Measurements from ENCODE around the gene CALCB. TPM values are rescaled to one million over a fixed set of nuclear protein-coding genes. Genes with fewer than 3 reads are reported as not detected.
A peak's percentile ranks its signal among the peaks of the same experiment; 100 is the strongest.
"Not testable (repeated sequence)": the region's sequence is repeated elsewhere in the genome, so short reads cannot be mapped to it uniquely, and the experiment has no call there.

CALCB gene
- total RNA-seq: 0.58 and 0.99 TPM in 2 replicates

- peak; percentile 71 for DNase-seq
- intact Hi-C loops (cut with micrococcal nuclease): loop anchor here (1.0 to 10.0 kb wide), 2 partner anchors 99 to 549 kb away; partner anchors contain the start of gene PSMA1
- H3K4me1 Mint-ChIP-seq: peaks cover 16% of the 10 kb centered on the region
- peaks cover 34% of the 10 kb centered on the region for H3K27me3 Mint-ChIP-seq
- H3K27ac Mint-ChIP-seq: peak within 1 kb of the TSS; percentile 59
- peaks cover 6% of the 10 kb centered on the region for H3K9me3 Mint-ChIP-seq
- H3K4me3 Mint-ChIP-seq: peak within 1 kb of the TSS; percentile 84
- H3K36me3 Mint-ChIP-seq (ENCODE audit: low read depth): no peaks in the 10 kb centered on the region
These were observed at the start of gene CALCB for GRCh38 chr11:15073361-15074205. Gene CALCB (plus strand): TSS chr11:15073593. CDS start chr11:15074719, 1,126 bp downstream.

- H3K4me3 Mint-ChIP-seq: no peak overlapping the region
- H3K4me1 Mint-ChIP-seq: no peaks in the 10 kb centered on the region
- peaks cover 18% of the 10 kb centered on the region for H3K27me3 Mint-ChIP-seq
- no peak for DNase-seq
- no peak overlapping the region for H3K27ac Mint-ChIP-seq
- intact Hi-C loops (cut with micrococcal nuclease): no loop called here
- no peaks in the 10 kb centered on the region for H3K36me3 Mint-ChIP-seq (ENCODE audit: low read depth)
- H3K9me3 Mint-ChIP-seq: peaks cover under 1% of the 10 kb centered on the region
These were observed 46.4 kb upstream of the CALCB start for GRCh38 chr11:15027011-15027410.

- H3K27me3 Mint-ChIP-seq: peaks cover 17% of the 10 kb centered on the region
- H3K36me3 Mint-ChIP-seq (ENCODE audit: low read depth): no peaks in the 10 kb centered on the region
- no peak overlapping the region for H3K4me3 Mint-ChIP-seq
- no peak overlapping the region for H3K27ac Mint-ChIP-seq
- intact Hi-C loops (cut with micrococcal nuclease): no loop called here
- H3K9me3 Mint-ChIP-seq: no peaks in the 10 kb centered on the region
- DNase-seq: no peak
- no peaks in the 10 kb centered on the region for H3K4me1 Mint-ChIP-seq
These were observed 45.4 kb upstream of the CALCB start for GRCh38 chr11:15027956-15028355.

GRCh38 chr11:15028379-15028778 lies 45.0 kb upstream of the CALCB start:
- Mint-ChIP-seq H3K27me3 (peaks cover 21% of the 10 kb centered on the region), H3K4me1 (no peaks in the 10 kb centered on the region), H3K9me3 (no peaks in the 10 kb centered on the region), H3K36me3 (ENCODE audit: low read depth) (no peaks in the 10 kb centered on the region), H3K4me3 (no peak overlapping the region), H3K27ac (no peak overlapping the region)
- intact Hi-C loops (cut with micrococcal nuclease): no loop called here
- DNase-seq: no peak

- intact Hi-C loops (cut with micrococcal nuclease); H3K4me3 Mint-ChIP-seq; H3K36me3 Mint-ChIP-seq (ENCODE audit: low read depth); H3K9me3 Mint-ChIP-seq; DNase-seq; H3K4me1 Mint-ChIP-seq; H3K27ac Mint-ChIP-seq: not testable (repeated sequence)
- peaks cover 25% of the 10 kb centered on the region for H3K27me3 Mint-ChIP-seq
These were observed 41.4 kb upstream of the CALCB start for GRCh38 chr11:15031945-15032344.

GRCh38 chr11:15034687-15035267 lies 38.6 kb upstream of the CALCB start:
- DNase-seq: no peak
- Mint-ChIP-seq H3K4me1 (no peaks in the 10 kb centered on the region), H3K4me3 (no peak overlapping the region), H3K27me3 (peaks cover 21% of the 10 kb centered on the region), H3K27ac (no peak overlapping the region), H3K36me3 (ENCODE audit: low read depth) (no peaks in the 10 kb centered on the region), H3K9me3 (no peaks in the 10 kb centered on the region)
- intact Hi-C loops (cut with micrococcal nuclease): no loop called here

GRCh38 chr11:15035283-15035682 lies 38.1 kb upstream of the CALCB start:
- intact Hi-C loops (cut with micrococcal nuclease): no loop called here
- Mint-ChIP-seq H3K4me3 (no peak overlapping the region), H3K27me3 (peaks cover 21% of the 10 kb centered on the region), H3K9me3 (no peaks in the 10 kb centered on the region), H3K4me1 (no peaks in the 10 kb centered on the region), H3K36me3 (ENCODE audit: low read depth) (no peaks in the 10 kb centered on the region), H3K27ac (no peak overlapping the region)
- no peak for DNase-seq

- no peak overlapping the region for H3K4me3 Mint-ChIP-seq
- no peaks in the 10 kb centered on the region for H3K9me3 Mint-ChIP-seq
- no peak for DNase-seq
- no peaks in the 10 kb centered on the region for H3K36me3 Mint-ChIP-seq (ENCODE audit: low read depth)
- peaks cover 15% of the 10 kb centered on the region for H3K27me3 Mint-ChIP-seq
- H3K27ac Mint-ChIP-seq: no peak overlapping the region
- no peaks in the 10 kb centered on the region for H3K4me1 Mint-ChIP-seq
- intact Hi-C loops (cut with micrococcal nuclease): no loop called here
These were observed 34.4 kb upstream of the CALCB start for GRCh38 chr11:15038963-15039362.

GRCh38 chr11:15045209-15045608 lies 28.2 kb upstream of the CALCB start:
- DNase-seq: no peak
- no peaks in the 10 kb centered on the region for H3K9me3 Mint-ChIP-seq
- H3K36me3 Mint-ChIP-seq (ENCODE audit: low read depth): no peaks in the 10 kb centered on the region
- H3K4me1 Mint-ChIP-seq: no peaks in the 10 kb centered on the region
- peaks cover 14% of the 10 kb centered on the region for H3K27me3 Mint-ChIP-seq
- no peak overlapping the region for H3K27ac Mint-ChIP-seq
- intact Hi-C loops (cut with micrococcal nuclease): no loop called here
- no peak overlapping the region for H3K4me3 Mint-ChIP-seq

GRCh38 chr11:15045891-15046290 lies 27.5 kb upstream of the CALCB start:
- Mint-ChIP-seq H3K27ac (no peak overlapping the region), H3K4me1 (no peaks in the 10 kb centered on the region), H3K36me3 (ENCODE audit: low read depth) (no peaks in the 10 kb centered on the region), H3K9me3 (no peaks in the 10 kb centered on the region), H3K27me3 (peaks cover 11% of the 10 kb centered on the region), H3K4me3 (no peak overlapping the region)
- no peak for DNase-seq
- intact Hi-C loops (cut with micrococcal nuclease): no loop called here

GRCh38 chr11:15046673-15047072 lies 26.7 kb upstream of the CALCB start:
- H3K27ac Mint-ChIP-seq; H3K9me3 Mint-ChIP-seq; H3K4me3 Mint-ChIP-seq; DNase-seq; H3K36me3 Mint-ChIP-seq (ENCODE audit: low read depth); intact Hi-C loops (cut with micrococcal nuclease); H3K27me3 Mint-ChIP-seq; H3K4me1 Mint-ChIP-seq: not testable (repeated sequence)

GRCh38 chr11:15048616-15049015 lies 24.8 kb upstream of the CALCB start:
- Mint-ChIP-seq H3K4me1 (peaks cover 5% of the 10 kb centered on the region), H3K9me3 (no peaks in the 10 kb centered on the region), H3K27ac (no peak overlapping the region), H3K4me3 (no peak overlapping the region), H3K27me3 (peaks cover 6% of the 10 kb centered on the region), H3K36me3 (ENCODE audit: low read depth) (no peaks in the 10 kb centered on the region)
- DNase-seq: no peak
- intact Hi-C loops (cut with micrococcal nuclease): no loop called here

GRCh38 chr11:15053191-15053685 lies 20.2 kb upstream of the CALCB start:
- no peak for DNase-seq

GRCh38 chr11:15055620-15056356 lies 17.6 kb upstream of the CALCB start:
- no peak overlapping the region for H3K27ac Mint-ChIP-seq
- H3K4me1 Mint-ChIP-seq: peaks cover 8% of the 10 kb centered on the region
- no peak for DNase-seq
- H3K27me3 Mint-ChIP-seq: peaks cover 2% of the 10 kb centered on the region
- H3K9me3 Mint-ChIP-seq: no peaks in the 10 kb centered on the region
- no peaks in the 10 kb centered on the region for H3K36me3 Mint-ChIP-seq (ENCODE audit: low read depth)
- intact Hi-C loops (cut with micrococcal nuclease): no loop called here
- H3K4me3 Mint-ChIP-seq: no peak overlapping the region

More at GRCh38 chr11:15053191-15053685, 20.2 kb upstream of the CALCB start:
- intact Hi-C loops (cut with micrococcal nuclease): no loop called here
- H3K4me3 Mint-ChIP-seq: no peak overlapping the region
- peaks cover 3% of the 10 kb centered on the region for H3K27me3 Mint-ChIP-seq
- H3K36me3 Mint-ChIP-seq (ENCODE audit: low read depth): no peaks in the 10 kb centered on the region
- peaks cover 5% of the 10 kb centered on the region for H3K4me1 Mint-ChIP-seq
- no peaks in the 10 kb centered on the region for H3K9me3 Mint-ChIP-seq
- peak overlapping the region; percentile 20 for H3K27ac Mint-ChIP-seq

All from activated CD4-positive, alpha-beta T cell treated with anti-CD3 and anti-CD28 coated beads, Interleukin-2, amount 10 ng/mL, durations not matched to agents 24 days and 14 days (primary cell).